Endothelial cell of umbilical vein (primary cell): Measurements from ENCODE around the gene SORCS2. TPM values are rescaled to one million over a fixed set of nuclear protein-coding genes. Genes with fewer than 3 reads are reported as not detected.

Source experiments
- BruUV-seq: library from RNA; stranded (reverse); fragments of 400-500 nt; replicated peaks from 2 replicates; lab custom pipeline; 2021; lab: Mats Ljungman, UMichigan
- CTCF ChIA-PET: fragments of 300-600, 350-600 bp; sonication (Branson Sonifier 250); formaldehyde crosslinking; loops from one replicate; lab custom pipeline; 2021; ENCODE audit warnings: antibody characterized with exemption, inconsistent platforms; lab: Charles Lee
- POLR2A ChIA-PET: fragments of 300-600, 350-600 bp; sonication (Branson Sonifier 250); formaldehyde crosslinking; loops from one replicate; lab custom pipeline; 2021; ENCODE audit warnings: antibody characterized with exemption, inconsistent platforms; lab: Charles Lee
- DNase-seq: peaks from one replicate; pipeline ENCODE4 v3.0.0-alpha.2; 2011; ENCODE audit warnings: low read depth, low spot score
- FAIRE-seq: peaks from 2 replicates; lab custom pipeline; 2011; peaks lifted over from hg19 to GRCh38; lab: Jason Lieb, UNC
- H2AFZ ChIP-seq: 2 replicates; pipeline ENCODE4 v1.6.0; 2012; ENCODE audit warnings: low read depth, low read length, control low read depth, inconsistent platforms
- H3K27ac ChIP-seq: 2 replicates; pipeline ENCODE4 v1.5.1; 2011; ENCODE audit warnings: low read depth, mild to moderate bottlenecking, control low read depth, low read length, moderate library complexity; ENCODE audit not compliant: insufficient read depth
- H3K27me3 ChIP-seq, 2 experiments: 2 replicates each; pipeline versions ENCODE4 v1.6.0 to v1.6.1; 2011; ENCODE audit warnings: low read length in 2 of 2, mixed read lengths in 1 of 2; ENCODE audit not compliant: control insufficient read depth in 2 of 2, insufficient read depth in 2 of 2
- H3K36me3 ChIP-seq, 2 experiments: 2 replicates in 1 of 2; 3 replicates in 1 of 2; pipeline ENCODE4 v1.5.1; 2011; ENCODE audit warnings: low read length in 2 of 2, mild to moderate bottlenecking in 1 of 2, moderate library complexity in 1 of 2; ENCODE audit not compliant: control insufficient read depth in 2 of 2, insufficient read depth in 2 of 2; ENCODE audit errors: extremely low read depth in 1 of 2
- H3K4me1 ChIP-seq: 3 replicates; pipeline ENCODE4 v1.5.1; 2011; ENCODE audit warnings: mild to moderate bottlenecking, low read length; ENCODE audit not compliant: control insufficient read depth, insufficient read depth; ENCODE audit errors: extremely low read depth
- H3K4me2 ChIP-seq: 2 replicates; pipeline ENCODE4 v1.6.1; 2011; ENCODE audit warnings: low read length, control low read depth, mixed read lengths; ENCODE audit not compliant: insufficient read depth
- H3K4me3 ChIP-seq, 3 experiments: fragments of 200-600 bp in 1 of 3; sonication (generic), shearing (Covaris generic) in 1 of 3; replicated peaks in 1 of 3; 2 replicates each; pipeline ENCODE4 v1.5.1; 2011 to 2016; ENCODE audit warnings: control low read depth in 3 of 3, low read length in 3 of 3, mild to moderate bottlenecking in 2 of 3, inconsistent platforms in 1 of 3, low read depth in 1 of 3, moderate library complexity in 1 of 3; ENCODE audit not compliant: insufficient read depth in 1 of 3
- H3K79me2 ChIP-seq: 2 replicates; pipeline ENCODE4 v1.6.0; 2012; ENCODE audit warnings: low read length, inconsistent platforms; ENCODE audit not compliant: control insufficient read depth, insufficient read depth
- H3K9ac ChIP-seq: replicated peaks from 2 replicates; pipeline ENCODE3; 2011; ENCODE audit warnings: low read length, control low read depth; ENCODE audit not compliant: insufficient read depth; ENCODE audit errors: extremely low read depth
- H3K9me1 ChIP-seq: replicated peaks from 3 replicates; pipeline ENCODE4 v1.6.0; 2011; ENCODE audit warnings: mild to moderate bottlenecking, low read length; ENCODE audit not compliant: control insufficient read depth, insufficient read depth; ENCODE audit errors: extremely low read depth
- H3K9me3 ChIP-seq: replicated peaks from 2 replicates; pipeline ENCODE4 v1.5.1; 2012; ENCODE audit warnings: low read length, inconsistent platforms; ENCODE audit not compliant: control insufficient read depth, insufficient read depth
- H4K20me1 ChIP-seq: replicated peaks from 2 replicates; pipeline ENCODE3; 2011; ENCODE audit warnings: mild to moderate bottlenecking, low read length; ENCODE audit not compliant: control insufficient read depth, insufficient read depth; ENCODE audit errors: extremely low read depth
- CTCF ChIP-seq, 2 donors: IDR thresholded peaks; 1 replicate in 1 of 2; 2 replicates in 1 of 2; pipeline ENCODE4 v1.5.1; 2011; ENCODE audit warnings: low read length in 2 of 2, mild to moderate bottlenecking in 2 of 2, moderate library complexity in 2 of 2, control low read depth in 1 of 2, inconsistent platforms in 1 of 2, low read depth in 1 of 2; ENCODE audit not compliant: insufficient read depth in 1 of 2; ENCODE audit errors: extremely low read depth in 1 of 2
- EZH2 ChIP-seq: IDR thresholded peaks from 2 replicates; pipeline ENCODE4 v1.6.1; 2012; ENCODE audit warnings: borderline replicate concordance, low read depth, mild to moderate bottlenecking, moderate library complexity, low read length, inconsistent platforms; ENCODE audit not compliant: severe bottlenecking
- FOS ChIP-seq: IDR thresholded peaks from 2 replicates; pipeline ENCODE4 v1.6.1; 2011; ENCODE audit warnings: mild to moderate bottlenecking, low read length, moderate library complexity, borderline replicate concordance; ENCODE audit not compliant: insufficient read depth
- GATA2 ChIP-seq: IDR thresholded peaks from 2 replicates; pipeline ENCODE4 v1.7.0; 2011; ENCODE audit warnings: low read depth, mild to moderate bottlenecking, moderate library complexity, mixed read lengths, low read length; ENCODE audit not compliant: insufficient read length, insufficient read depth
- JUN ChIP-seq: IDR thresholded peaks from 2 replicates; pipeline ENCODE4 v1.6.1; 2011; ENCODE audit warnings: borderline replicate concordance, low read depth; ENCODE audit not compliant: insufficient read length, insufficient read depth
- MYC ChIP-seq: IDR thresholded peaks from one replicate; pipeline ENCODE4 v1.6.1; 2011; ENCODE audit warnings: mild to moderate bottlenecking, low read depth, low read length
- POLR2A ChIP-seq: IDR thresholded peaks from 2 replicates; pipeline ENCODE4 v1.6.1; 2012; ENCODE audit warnings: low read depth, mild to moderate bottlenecking, control low read depth, low read length
- POLR2AphosphoS5 ChIP-seq: IDR thresholded peaks from 2 replicates; pipeline ENCODE4 v1.6.1; 2012; ENCODE audit warnings: low read depth, mild to moderate bottlenecking, control low read depth, low read length, moderate library complexity; ENCODE audit not compliant: insufficient read depth
- dilution Hi-C: fragments of 300-500 bp; cut with MboI; formaldehyde crosslinking; loops from one replicate; pipeline ENCODE4 v1.15.0; 2019; ENCODE audit warnings: low sequenced_read_pairs; ENCODE audit not compliant: extremely low pct_ligation_motif_present
- intact Hi-C: fragments of 100-400 bp; cut with micrococcal nuclease; formaldehyde crosslinking; loops from one replicate; pipeline ENCODE4 v1.10.0; 2022
- polyA plus RNA-seq, 4 experiments: library from polyadenylated mRNA; depleted of rRNA in 3 of 4; stranded (reverse) in 3 of 4; unstranded in 1 of 4; fragments of >200 nt; gene quantifications; 2 replicates each; pipeline versions ENCODE4 v1.2.1 to v1.2.3, GENCODE V29; 2011 to 2012; ENCODE audit warnings: missing spikeins in 1 of 4
- total RNA-seq: library from RNA; stranded (reverse); gene quantifications from 2 replicates; pipeline ENCODE4 v1.2.3, GENCODE V29; 2021
- TF ChIP-seq, protein P1 (sequence below): IDR thresholded peaks from 2 replicates; pipeline ENCODE4 v1.6.1; 2011; ENCODE audit not compliant: insufficient read depth, insufficient read length

SORCS2 gene
- total and polyA plus RNA-seq, 2 donors (not counting 3 experiments of a cell fraction or from before 2014, with no cell fraction given): not detected

DNA sequence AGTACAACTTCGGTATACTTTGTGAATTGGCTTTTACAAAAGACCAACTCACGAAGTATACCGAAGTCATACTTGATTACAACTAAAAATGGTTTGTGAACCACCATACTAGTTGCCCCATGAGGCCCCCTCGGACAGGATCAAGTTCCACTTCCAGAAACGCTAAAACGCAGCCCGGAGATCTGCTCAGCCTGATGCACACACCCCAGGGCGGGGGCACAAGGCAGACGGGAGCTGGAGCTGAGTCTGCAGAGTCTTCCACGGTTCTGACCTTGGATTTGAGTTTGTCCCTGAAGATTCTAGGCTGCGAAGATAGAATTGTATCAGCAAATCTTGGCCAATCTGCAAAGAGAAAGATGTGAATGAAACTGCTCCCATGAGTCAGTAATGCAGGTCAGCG is 118.1 kb downstream of the SORCS2 start:
- Histone ChIP-seq H3K9me1 (no peaks in the 10 kb centered on the region), H3K4me1 (no peaks in the 10 kb centered on the region), H4K20me1 (no peaks in the 10 kb centered on the region), H3K4me3 (no peak overlapping the region), H3K36me3 (no peaks in the 10 kb centered on the region), H3K9ac (no peak overlapping the region), H3K9me3 (no peaks in the 10 kb centered on the region), H2AFZ (no peak overlapping the region), H3K4me2 (no peak overlapping the region), H3K27me3 (no peaks in the 10 kb centered on the region), H3K79me2 (no peaks in the 10 kb centered on the region), H3K27ac (no peak overlapping the region)
- intact Hi-C loops: no loop called here
- no peak for DNase-seq
- dilution Hi-C loops: no loop called here
- ChIA-PET POLR2A (no interaction called here), CTCF (no interaction called here)
- no peak for FAIRE-seq
- no peak for TF ChIP-seq POLR2AphosphoS5
- TF ChIP-seq, protein P1, sequence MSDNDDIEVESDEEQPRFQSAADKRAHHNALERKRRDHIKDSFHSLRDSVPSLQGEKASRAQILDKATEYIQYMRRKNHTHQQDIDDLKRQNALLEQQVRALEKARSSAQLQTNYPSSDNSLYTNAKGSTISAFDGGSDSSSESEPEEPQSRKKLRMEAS: no peak
- TF ChIP-seq FOS: no peak
- no peak for TF ChIP-seq CTCF (IDR thresholded peaks at IDR 0.05; ENCODE audit: extremely low read depth in 1 of 2, insufficient read depth in 1 of 2, low read depth in 1 of 2, low read length in 2 of 2)
- TF ChIP-seq EZH2: no peak
- TF ChIP-seq GATA2: no peak
- TF ChIP-seq JUN: no peak
- no peak for TF ChIP-seq MYC
- TF ChIP-seq POLR2A: no peak
- BruUV-seq: no TSS peak
